Measurements from ENCODE around the gene ZSCAN10. TPM values are rescaled to one million over a fixed set of nuclear protein-coding genes. Genes with fewer than 3 reads are reported as not detected.

The ZSCAN10 gene
- total RNA-seq, 1 donor from 2014 or later, result 50.7 TPM

DNA sequence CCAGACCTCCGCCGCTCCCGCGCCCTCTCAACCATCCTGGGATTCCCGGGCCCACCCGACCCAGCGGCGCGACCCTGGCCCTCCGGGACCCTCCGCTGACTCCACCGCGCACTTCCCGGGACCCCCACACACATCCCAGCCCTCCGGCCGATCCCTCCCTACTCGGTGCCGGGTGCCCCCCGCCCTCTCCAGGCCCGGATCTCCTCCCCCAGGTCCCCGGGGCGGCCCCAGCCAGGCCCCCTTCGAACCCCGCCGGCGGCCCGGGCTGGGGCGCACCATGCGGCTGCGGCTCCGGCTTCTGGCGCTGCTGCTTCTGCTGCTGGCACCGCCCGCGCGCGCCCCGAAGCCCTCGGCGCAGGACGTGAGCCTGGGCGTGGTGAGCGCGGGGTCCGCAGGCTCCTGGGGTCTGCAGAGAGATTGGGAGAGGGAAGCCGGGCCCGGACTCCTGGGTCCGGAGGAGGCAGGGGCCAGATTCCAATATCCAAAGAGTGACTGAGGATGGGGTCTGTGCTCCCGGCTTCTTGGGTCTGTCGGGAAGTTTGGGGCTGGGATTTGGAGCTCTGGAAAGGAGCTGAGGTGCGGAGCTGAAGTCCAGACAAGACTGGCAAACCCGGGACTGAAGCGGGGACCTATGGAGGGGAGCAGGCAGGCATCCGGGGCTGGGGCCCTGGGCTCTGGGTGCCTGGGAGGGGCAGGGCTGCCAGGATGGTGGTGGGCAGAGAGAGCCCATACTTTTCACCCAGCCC, 52.3 kb downstream of the ZSCAN10 start:
- Mint-ChIP-seq H3K36me3 (ENCODE audit: low read depth, unreplicated experiment) (peaks cover 7% of the 10 kb centered on the region), H3K27ac (ENCODE audit: unreplicated experiment) (no peak overlapping the region), H3K4me1 (ENCODE audit: unreplicated experiment) (peaks cover 8% of the 10 kb centered on the region), H3K4me3 (ENCODE audit: unreplicated experiment) (peak overlapping the region; percentile 78), H3K9me3 (ENCODE audit: unreplicated experiment) (no peaks in the 10 kb centered on the region), H3K27me3 (ENCODE audit: unreplicated experiment) (peaks cover 22% of the 10 kb centered on the region)
- TF ChIP-seq, protein P1, sequence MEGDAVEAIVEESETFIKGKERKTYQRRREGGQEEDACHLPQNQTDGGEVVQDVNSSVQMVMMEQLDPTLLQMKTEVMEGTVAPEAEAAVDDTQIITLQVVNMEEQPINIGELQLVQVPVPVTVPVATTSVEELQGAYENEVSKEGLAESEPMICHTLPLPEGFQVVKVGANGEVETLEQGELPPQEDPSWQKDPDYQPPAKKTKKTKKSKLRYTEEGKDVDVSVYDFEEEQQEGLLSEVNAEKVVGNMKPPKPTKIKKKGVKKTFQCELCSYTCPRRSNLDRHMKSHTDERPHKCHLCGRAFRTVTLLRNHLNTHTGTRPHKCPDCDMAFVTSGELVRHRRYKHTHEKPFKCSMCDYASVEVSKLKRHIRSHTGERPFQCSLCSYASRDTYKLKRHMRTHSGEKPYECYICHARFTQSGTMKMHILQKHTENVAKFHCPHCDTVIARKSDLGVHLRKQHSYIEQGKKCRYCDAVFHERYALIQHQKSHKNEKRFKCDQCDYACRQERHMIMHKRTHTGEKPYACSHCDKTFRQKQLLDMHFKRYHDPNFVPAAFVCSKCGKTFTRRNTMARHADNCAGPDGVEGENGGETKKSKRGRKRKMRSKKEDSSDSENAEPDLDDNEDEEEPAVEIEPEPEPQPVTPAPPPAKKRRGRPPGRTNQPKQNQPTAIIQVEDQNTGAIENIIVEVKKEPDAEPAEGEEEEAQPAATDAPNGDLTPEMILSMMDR (IDR thresholded peaks at IDR 0.05; ENCODE audit: unreplicated experiment), result no peak
- no peak for DNase-seq (ENCODE audit: low spot score)

DNA sequence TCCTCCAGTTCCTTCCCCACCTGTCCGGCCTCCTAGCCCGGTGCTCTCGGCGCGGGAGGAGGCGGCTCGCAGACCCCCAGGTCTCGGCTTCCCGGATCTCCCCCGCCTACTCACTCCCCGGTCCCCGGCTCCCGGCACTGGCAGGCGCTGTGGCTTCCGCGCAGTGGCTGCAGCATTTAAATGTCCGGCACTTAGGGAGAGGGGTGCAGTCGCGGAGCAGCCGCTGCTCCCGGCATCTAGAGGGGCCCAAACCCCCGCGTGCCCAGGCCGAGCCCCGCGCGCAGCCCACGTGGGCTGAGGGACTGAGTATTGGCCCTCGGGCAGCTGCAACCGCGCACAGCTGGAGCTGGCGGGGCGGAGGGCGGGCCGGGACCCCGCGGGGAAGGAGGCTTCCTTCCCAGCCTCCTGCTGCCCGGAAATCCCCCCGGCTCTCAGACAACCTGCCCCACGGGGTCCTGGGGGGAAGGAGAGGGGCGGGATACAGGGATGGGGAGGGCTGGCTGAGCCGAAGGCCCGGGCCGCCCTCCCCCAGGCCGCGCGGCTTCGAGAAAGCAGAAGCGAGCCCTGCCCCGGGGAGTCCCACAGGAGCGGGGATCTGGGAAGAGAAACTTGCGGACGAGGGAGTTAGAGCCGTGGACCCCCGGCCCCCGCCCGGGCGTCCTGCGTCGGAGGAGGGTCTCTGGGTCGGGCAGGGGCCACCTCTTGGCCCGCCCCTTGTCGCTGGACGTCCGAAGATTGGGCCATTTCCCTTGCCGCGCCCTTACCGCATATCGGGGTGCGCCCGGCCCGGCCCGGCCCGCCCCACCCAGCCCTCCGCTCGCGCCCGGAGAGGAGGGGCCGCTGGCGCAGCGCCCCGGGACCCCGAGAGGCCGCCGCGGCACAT, 53.1 kb downstream of the ZSCAN10 start, which contains the start of gene MMP25:
MMP25 (plus strand) TSS at position 804 of the 883 bp plus-strand sequence. CDS start 357 bp downstream, outside the sequence.
- H3K9me3 Mint-ChIP-seq (ENCODE audit: unreplicated experiment), result no peaks in the 10 kb centered on the region
- H3K4me3 Mint-ChIP-seq (ENCODE audit: unreplicated experiment), result peak within 1 kb of the TSS; percentile 87
- DNase-seq (ENCODE audit: low spot score), result peak; percentile 58
- H3K36me3 Mint-ChIP-seq (ENCODE audit: low read depth, unreplicated experiment), result peaks cover 2% of the 10 kb centered on the region
- TF ChIP-seq, protein P1 (IDR thresholded peaks at IDR 0.05; ENCODE audit: unreplicated experiment), result no peak
- peaks cover 22% of the 10 kb centered on the region for H3K27me3 Mint-ChIP-seq (ENCODE audit: unreplicated experiment)
- peaks cover 8% of the 10 kb centered on the region for H3K4me1 Mint-ChIP-seq (ENCODE audit: unreplicated experiment)
- H3K27ac Mint-ChIP-seq (ENCODE audit: unreplicated experiment), result no peak within 1 kb of the TSS

DNA sequence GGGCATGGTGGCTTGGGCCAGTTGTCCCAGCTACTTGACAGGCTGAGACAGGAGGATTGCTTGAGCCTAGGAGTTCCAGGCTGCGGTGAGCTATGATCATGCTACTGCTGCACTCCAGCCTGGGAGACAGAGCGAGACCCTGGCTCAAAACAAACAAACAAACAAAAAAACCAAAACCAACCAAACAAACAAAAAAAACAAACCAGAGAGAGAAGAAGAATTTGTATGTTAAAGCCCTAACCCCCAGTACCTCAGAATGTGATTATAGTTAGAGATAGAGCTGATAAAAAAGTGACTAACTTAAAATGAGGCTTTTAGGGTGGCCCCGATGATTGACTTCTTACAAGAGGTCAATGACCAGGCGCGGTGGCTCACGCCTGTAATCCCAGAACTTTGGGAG, 54.4 kb downstream of the ZSCAN10 start:
- no peaks in the 10 kb centered on the region for H3K9me3 Mint-ChIP-seq (ENCODE audit: unreplicated experiment)
- H3K27ac Mint-ChIP-seq (ENCODE audit: unreplicated experiment), result peak overlapping the region; percentile 84
- TF ChIP-seq, protein P1 (IDR thresholded peaks at IDR 0.05; ENCODE audit: unreplicated experiment), result no peak
- peaks cover 22% of the 10 kb centered on the region for H3K27me3 Mint-ChIP-seq (ENCODE audit: unreplicated experiment)
- no peak for DNase-seq (ENCODE audit: low spot score)
- H3K4me3 Mint-ChIP-seq (ENCODE audit: unreplicated experiment), result peak overlapping the region; percentile 87
- peaks cover 8% of the 10 kb centered on the region for H3K4me1 Mint-ChIP-seq (ENCODE audit: unreplicated experiment)
- H3K36me3 Mint-ChIP-seq (ENCODE audit: low read depth, unreplicated experiment), result no peaks in the 10 kb centered on the region

DNA sequence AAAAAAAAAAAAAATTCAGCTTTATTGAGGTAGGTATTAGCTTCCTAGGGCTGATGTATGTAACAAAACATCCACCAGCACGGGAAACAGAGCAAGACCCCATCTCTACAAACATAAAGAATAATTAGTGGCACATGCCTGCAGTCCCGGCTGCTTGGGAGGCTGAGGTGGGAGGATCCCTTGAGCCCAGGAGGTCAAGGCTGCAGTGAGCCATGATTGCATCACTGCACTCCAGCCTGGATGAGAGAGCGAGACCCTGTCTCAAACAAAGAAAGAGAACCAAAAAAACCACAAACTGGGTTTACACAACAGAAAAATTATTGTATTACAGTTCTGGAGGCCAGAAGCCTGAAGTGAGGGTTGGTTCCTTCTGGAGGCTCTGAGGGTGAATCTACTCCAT, 56.7 kb downstream of the ZSCAN10 start:
- Mint-ChIP-seq H3K27ac (ENCODE audit: unreplicated experiment) (no peak overlapping the region), H3K36me3 (ENCODE audit: low read depth, unreplicated experiment) (no peaks in the 10 kb centered on the region), H3K27me3 (ENCODE audit: unreplicated experiment) (peaks cover 15% of the 10 kb centered on the region), H3K4me3 (ENCODE audit: unreplicated experiment) (no peak overlapping the region), H3K4me1 (ENCODE audit: unreplicated experiment) (peaks cover 8% of the 10 kb centered on the region), H3K9me3 (ENCODE audit: unreplicated experiment) (no peaks in the 10 kb centered on the region)
- TF ChIP-seq, protein P1 (IDR thresholded peaks at IDR 0.05; ENCODE audit: unreplicated experiment), result no peak
- no peak for DNase-seq (ENCODE audit: low spot score)
